HuH-7 (cell line): ENCODE measurements around the gene ZNF622.
A peak's percentile ranks its signal among the peaks of the same experiment; 100 is the strongest.
"Not testable (repeated sequence)": the region's sequence is repeated elsewhere in the genome, so short reads cannot be mapped to it uniquely, and the experiment has no call there.

Experiments used
- DNase-seq: peaks from one replicate; pipeline ENCODE4 v3.0.0; 2011; ENCODE audit warnings: low spot score

ZNF622 gene

DNA sequence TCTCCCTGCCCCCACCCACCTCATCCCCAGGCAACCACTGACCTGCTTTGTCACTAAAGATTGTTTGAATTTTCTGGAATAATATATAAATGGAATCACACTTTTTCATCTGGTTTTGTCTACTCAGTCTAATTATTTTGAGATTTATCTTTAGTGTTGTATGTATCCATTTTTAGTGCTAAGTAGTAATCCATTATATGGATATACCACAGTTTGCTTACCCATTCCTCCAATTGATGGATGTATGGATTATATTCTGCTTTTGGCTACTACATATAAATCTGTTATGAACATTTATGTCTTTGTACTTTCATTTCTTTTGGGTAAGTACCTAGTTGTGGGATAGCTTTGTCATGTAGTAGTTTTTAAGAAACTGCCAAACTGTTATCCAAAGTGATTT, 14.5 kb upstream of the ZNF622 start:
- no peak for DNase-seq

DNA sequence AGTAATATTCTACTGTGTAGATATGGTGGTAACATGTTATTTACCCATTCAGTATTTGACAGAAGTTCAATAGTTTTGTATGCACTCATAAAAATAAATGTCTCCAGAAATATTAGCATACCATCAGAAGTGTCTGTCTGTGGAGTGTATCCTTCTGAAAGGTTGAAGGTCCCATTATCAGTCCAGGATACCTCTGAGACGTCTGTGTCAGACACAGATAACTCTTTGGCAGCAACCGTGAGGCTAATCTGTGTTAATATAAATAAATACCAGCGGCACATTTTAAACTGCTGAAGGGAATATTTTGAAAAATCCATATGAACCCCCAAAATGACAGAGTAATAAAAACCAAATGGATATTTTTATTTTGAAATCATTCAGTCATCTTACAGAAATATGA, 11.9 kb upstream of the ZNF622 start:
- DNase-seq = no peak

DNA sequence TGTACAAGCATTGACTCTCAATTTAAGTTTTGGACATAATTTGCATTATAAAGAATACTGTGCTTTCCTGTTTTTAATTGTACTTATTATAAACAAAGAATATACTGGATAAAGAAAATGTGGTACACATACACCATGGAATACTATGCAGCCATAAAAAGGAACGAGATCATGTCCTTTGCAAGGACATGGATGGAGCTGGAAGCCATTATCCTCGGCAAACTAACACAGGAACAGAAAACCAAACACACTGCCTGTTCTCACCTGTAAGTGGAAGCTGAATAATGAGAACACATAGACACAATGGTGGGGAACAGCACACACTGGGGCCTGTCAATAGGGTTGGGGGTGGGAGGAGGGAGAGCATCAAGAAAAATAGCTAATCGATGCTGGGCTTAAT, 10.8 kb upstream of the ZNF622 start:
- not testable (repeated sequence) for DNase-seq

DNA sequence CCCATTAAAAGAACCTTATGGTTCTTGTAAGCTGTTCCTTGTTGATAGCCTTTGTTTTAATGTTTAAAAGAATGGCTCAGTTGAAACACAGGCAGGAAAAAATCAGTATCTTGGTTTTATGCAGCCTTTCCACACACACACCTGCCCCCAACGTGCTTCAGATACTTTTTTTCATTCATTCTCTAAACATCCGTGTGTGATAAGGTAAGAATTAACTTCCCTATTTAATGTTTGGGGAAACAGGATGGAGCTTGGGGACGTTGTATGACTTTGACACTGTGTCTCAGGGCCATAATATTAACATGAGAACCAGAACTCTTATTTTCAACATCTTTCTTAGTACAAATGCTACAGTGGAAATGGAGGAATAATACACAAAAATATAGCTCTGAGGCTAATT, 5.8 kb upstream of the ZNF622 start:
- DNase-seq = no peak

DNA sequence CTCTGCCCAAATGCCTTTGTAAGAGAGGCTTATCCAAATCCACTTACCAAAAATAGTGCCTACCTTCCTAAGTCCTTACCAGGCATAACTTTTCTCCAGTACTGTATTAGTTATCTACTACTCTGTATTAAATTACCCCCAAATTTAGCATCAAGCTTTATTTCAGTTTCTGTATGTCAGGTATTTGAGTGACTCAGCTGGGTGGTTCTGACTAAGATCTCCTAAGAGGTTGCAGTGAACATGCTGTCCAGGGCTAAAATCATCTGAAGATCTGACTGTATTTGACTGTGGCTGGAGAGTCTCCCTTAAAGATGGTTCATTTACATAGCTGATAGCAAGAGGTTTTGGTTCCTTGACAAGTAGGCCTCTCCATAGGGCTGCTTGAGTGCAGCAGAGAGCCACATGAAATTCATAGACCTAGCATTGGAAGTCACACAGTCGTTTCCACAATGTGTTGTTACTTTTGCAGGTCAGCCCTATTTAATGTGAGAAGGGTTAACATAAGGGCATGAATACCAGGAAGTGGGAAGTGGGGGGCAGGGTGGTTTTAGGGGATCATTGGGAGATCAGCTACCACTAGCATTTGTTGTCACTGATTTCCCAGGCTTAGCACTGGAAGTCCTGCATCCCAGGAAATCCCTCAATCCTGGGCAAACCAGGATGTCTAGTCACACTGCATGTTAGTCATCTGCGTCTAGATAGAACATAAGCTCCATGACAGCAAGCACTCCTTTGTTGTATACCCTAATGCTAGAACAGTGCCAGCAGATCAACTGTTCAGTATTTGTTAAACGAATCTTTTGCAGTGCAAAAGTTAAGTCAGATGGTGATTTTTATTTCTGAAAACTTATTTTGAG, 2.0 kb upstream of the ZNF622 start:
- no peak for DNase-seq

DNA sequence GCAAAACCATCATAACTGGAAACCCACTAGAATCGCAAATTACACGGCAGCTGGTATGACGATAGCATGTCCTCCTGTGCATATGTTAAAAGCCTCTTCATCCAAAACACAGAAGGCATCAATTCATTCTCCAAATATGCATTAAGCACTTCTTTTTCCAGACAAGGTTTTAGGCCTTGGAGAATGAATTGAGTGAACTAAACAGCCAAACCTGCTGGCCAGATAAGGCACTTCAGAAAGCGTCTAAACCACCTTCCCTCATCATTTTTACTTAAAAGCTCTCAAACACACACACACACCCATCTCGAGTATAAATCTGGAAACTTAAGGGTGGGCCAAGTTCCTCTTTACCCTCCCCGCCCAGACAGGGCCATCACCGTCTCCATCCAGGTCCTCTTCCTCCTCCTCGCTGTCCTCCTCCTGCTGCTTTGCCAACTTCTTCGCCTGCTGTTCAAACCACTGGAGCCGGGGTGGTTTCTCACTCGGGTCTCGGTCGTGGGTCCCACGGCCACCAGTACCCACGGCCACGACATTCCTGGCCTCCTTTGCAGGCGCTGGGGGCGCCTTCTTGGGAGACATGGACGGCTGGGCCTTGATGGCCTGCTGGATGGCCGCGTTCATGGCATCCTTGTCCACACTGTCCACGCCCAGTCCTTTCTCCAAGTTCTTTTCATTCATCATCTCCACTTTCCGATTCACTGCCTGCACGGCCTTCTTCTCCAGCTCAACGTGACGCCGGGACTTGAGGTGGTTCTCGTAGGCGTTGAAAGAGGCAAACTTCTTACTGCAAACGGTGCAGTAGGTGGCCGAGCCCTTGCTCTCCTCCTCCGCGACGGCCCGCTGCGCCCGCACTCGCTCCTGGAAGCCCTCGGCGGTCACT, 696 bp downstream of the ZNF622 start:
- DNase-seq = no peak

DNA sequence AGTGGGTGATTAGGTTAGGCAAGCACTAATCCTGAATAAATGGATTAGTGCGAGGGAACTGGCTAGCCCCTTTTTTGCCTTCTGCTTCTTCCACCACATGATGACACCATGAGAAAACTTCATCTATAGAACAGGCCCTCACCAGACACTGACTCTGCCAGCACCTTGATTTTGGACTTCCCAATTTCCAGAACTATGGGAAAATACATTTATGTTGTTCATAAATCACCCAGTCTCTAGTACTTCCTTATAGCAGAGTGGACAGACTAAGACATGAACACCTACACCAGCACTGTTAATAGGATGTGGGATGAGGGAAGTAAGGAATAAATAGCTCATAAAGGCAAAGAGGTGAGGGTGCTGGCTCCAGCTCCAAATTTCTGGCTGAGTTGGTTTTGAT, 1.4 kb downstream of the ZNF622 start:
- no peak for DNase-seq

DNA sequence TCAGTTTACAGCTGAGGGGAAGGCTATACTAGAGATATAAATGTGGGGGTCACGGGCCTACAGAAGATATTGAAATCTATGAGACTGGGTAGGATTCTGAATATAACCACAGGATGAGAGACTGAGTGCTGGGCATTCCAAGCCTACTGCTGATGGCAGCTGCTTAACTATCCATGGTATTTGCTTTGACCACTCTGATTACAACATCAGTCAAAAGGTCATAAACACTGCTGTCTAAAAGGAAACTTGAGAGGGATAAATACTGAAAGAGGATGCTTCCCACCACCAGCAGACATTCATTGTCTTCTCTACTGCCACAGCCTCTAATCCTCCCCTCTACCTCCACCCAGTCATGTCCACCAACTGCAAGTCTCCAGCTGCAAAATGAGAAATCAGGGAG, 3.8 kb downstream of the ZNF622 start:
- DNase-seq = no peak

DNA sequence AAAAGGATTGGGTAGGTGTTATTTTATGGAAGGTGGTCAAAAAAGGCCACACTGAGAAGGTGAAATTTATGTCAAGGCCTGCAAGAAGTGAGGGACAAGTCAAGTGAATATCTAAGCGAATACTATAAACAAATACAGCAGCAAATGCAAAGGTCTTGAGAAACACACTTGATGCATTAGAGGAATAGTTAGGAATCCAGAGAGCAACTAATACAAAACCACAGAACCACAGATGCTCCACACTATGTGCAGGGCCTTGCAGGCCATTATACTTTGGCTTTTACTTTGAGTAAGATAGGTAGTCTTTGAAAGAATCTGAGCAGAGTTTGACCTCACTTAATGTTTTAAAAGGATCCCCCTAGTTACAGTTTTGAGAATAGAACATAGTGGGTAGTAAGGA, 4.6 kb downstream of the ZNF622 start:
- no peak for DNase-seq

DNA sequence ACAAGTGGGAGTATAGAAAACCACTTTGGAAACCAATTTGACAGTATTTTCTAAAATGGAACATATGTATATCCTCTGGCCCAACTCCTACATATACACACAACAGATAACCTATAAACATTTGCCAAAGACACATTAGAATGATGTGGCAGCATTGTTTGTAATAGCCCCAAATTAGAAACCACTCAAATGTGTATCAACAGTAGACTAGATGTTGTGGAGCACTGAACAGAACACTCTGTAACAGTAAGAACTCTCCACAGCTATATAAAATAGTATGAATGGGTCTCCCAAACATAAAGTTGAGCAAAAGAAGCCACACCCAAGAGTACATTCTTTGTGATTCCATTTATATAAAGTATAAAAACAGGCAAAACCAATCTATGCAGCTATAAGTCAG, 6.1 kb downstream of the ZNF622 start:
- DNase-seq = no peak

DNA sequence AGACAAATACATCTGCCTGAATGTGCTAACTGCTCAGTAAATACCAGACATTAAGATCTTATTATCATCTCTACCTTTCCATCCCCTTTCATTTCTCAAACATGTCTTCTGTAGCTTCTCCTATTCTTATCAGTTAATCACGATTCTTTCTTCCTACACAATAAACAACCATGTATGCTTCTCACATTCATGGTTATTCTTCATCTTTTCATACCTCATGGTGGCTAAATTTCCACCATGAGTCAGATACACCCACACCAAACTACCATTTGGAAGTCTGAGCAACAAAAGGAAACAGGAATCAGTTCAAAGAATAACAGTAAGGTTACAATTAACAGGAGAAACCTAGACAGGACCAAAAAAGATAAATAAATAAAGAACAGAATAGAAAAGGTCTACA, 7.7 kb downstream of the ZNF622 start:
- DNase-seq = no peak

DNA sequence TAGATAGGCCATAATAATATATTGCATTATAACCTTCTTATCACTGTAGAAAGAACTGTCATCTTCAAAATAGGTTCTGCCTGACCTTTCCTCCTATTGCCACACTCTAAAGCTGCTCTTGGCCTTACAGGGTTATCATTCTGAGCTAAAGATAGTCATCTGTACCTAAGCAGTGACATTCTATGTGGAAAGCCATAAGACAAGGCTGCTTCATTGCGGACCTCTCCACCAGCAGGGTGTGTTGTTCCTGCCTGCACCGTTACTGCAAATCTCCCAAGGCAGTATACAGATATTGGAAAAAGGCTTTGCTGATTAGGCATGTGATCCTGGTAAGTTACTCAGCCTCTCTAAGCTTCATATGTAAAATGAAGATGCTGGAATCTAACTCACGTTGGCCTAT, 8.1 kb downstream of the ZNF622 start:
- no peak for DNase-seq

DNA sequence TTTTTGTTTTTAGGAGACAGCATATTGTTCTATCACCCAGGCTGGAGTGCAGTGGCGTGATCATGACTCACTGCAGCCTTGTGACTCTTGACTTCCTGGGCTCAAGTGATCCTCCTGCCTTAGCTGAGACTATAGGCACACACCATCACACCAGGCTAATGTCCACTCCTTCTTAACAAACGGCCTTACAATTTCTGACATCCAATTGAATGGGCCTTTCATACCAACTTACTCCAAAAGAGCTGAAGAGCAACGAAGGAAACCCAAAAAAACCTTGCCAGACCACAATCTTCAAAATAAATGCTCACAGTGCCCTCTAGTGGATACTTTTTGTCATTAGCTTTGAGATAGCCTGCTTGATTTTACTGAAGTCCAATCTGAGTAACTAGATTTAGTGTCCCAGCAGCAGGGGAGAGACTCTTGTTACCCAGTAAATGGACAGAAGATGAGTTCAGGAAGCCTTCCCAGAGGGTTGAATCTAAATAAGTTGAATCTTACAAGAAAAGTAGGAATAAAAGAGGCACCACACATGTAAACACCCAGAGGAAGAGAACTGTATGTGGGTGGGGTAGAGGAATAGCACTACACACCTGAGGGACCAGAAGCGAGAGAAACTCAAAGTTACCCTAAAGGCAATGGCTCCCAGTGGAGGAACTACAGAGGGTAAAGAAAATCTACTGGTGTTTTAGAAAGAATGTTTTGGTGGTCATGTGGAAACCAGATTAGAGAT, 9.3 kb downstream of the ZNF622 start:
- DNase-seq = peak; percentile 14

DNA sequence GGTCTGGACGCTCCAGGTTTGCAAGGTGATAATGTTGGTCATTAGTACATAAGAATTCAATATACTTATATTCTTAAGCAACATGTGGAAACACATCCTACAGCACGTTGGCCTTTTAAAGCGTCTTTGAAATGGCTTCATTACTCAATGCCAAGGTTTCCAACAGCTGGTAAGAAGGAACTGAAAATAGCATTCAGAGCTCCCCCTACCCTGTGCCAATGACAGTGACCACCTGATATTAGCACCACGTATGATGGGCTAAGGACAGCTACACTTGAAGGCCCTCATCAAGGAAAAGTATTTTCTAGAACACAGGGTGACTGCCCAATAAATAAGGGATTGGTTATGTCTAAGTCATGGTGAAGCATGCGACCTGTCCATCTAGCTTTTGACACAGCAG, 9.9 kb downstream of the ZNF622 start:
- DNase-seq = no peak

DNA sequence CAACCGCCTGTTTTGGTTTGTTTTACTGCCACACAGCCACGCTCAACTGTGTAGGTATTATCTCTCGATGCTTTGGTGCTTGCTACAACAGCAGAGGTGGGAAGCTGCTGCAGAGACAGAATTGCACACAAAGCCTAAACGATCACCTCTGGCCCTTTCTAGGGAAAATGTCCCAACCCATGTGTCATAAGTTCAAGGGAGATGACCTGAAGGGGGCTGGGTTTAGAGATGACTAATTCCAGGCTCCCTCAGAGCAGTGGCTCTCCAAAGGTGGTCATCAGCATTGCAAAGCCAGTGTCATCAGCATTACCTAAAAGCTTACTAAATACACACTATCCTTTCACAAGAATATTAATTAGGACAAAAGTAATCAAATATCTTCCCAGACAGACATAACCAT, 10.9 kb downstream of the ZNF622 start:
- no peak for DNase-seq

DNA sequence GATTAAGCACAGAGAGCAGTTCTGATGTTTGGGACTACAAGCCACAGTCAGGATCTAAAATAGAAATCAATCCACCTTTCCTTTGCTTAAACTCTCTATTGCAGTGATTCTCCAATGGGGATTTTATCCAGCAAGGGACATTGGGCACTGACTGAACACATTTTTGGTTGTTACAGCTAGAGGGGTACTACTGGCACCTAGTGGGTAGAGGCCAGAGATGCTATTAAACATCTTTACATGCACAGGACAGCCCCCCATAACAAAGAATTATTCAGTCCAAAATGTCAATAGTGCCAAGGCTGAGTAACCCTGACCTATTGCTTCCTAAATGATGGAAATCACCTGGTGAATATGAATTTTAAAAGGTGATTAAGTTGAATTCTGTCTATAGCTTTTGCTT, 12.0 kb downstream of the ZNF622 start:
- DNase-seq = no peak

DNA sequence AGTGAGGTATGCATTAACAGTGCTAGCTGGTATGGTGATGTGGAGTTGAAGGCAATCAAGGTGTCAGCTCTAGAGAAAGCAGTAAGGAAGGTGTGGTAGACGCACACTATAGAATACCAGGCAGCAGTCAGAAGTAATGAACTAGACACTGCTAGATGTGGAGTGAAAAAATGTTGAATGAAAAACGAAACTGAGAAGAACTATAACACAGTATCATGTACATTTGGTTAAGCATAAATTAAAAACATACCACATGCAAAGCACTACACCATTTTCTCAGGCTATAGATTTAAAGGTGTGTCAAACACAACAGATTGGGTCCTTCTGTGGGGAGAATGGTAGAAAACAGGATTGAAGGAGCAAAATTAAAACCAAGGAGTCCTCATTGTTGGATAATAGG, 15.4 kb downstream of the ZNF622 start:
- no peak for DNase-seq

DNA sequence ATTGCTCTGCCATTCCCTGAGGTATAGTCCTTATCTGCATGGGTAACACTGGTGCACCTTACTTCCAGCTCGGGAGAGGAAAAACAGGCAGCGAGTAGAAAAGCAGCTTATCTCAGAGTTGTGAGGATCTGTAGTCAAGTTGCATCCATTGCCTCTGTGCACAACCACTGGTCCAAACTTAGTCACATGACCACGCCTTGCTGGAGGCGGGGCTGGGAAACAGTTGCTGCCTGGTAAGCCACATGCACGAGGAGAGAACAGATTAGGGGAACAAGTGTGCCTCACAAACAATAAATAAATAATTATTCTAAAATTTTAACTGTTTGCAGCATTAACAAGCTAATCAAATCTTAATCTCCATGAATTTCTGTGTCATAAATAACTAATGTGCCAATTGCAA, 18.6 kb downstream of the ZNF622 start:
- DNase-seq = no peak

DNA sequence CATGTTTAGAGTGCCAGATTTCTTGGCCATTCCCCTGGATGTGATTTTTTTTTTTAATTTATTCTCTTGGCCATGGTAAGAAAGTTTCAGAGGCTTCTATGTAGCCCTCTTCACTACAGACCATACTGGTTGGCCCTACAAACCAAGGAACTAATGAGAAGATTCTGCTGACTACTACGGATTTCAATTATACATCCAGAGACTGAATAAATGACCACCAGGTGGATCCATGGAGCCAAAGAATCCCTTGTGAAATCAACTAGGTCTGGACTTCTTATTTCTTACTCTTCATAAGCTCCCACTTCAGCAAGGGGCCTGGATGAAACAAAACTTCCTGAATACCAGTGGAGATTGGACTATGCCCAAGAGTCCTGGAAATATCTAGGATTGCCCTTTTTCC, 27.6 kb downstream of the ZNF622 start:
- DNase-seq = peak; percentile 24

DNA sequence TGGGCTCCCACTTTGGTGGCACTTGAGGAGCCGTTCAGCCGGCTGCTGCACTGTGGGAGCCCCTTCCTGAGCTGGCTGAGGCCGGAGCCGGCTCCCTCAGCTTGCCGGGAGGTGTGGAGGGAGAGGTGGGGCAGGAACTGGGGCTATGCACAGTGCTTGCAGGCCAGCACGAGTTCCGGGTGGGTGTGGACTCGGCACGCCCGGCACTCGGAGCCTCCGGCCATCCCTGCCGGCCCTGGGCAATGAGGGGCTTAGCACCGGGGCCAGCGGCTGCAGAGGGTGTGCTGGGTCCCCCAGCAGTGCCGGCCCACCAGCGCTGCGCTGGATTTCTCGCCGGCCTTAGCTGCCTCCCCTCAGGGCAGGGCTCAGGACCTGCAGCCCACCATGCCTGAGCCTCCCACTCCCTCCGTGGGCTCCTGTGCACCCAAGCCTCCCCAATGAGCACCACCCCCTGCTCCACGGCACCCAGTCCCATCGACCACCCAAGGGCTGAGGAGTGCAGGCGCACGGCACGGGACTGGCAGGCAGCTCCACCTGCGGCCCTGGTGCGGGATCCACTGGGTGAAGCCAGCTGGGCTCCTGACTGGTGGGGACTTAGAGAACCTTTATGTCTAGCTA, 29.4 kb downstream of the ZNF622 start:
- not testable (repeated sequence) for DNase-seq

DNA sequence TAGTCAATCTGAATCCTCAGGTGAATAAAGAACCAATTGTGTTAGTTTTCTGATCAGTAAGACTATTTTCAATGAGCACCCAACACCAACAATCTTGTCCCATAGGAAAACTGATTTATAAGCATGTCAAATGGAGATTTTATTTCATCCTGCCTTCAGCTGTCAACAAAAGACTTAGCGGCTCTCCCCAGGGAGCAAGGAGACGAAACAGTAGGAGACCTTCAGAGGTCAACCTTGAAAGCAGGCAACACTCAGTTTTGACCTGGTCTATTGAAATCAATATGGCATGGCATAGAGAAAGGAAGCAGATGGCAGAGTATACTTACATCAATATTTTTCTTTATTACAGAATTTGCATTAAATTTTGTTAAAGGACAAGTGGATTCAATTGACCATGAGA, 34.1 kb downstream of the ZNF622 start:
- DNase-seq = no peak
